Tibial nerve (tissue), 4 donors: ENCODE results near the gene A2M. TPM values are rescaled to one million over a fixed set of nuclear protein-coding genes. Genes with fewer than 3 reads are reported as not detected.

ENCODE experiments used
- DNase-seq, 2 donors: peaks; one replicate each; pipeline ENCODE4 v3.0.0-alpha.2; 2019; ENCODE audit warnings: low spot score in 2 of 2
- H3K27ac ChIP-seq, 4 donors: fragments of 200-600 bp; sonication (generic) in 3 of 4; one replicate each; pipeline ENCODE4 v1.5.1; 2017 to 2019; ENCODE audit warnings: mild to moderate bottlenecking in 1 of 4
- H3K27me3 ChIP-seq, 2 donors: fragments of 200-600 bp; sonication (generic) in 1 of 2; one replicate each; pipeline versions ENCODE4 v1.5.1 to v1.6.0; 2017 to 2019
- H3K36me3 ChIP-seq, 3 donors: fragments of 200-600 bp; sonication (generic); one replicate each; pipeline ENCODE4 v1.5.1; 2018 to 2019
- H3K4me1 ChIP-seq, 4 donors: fragments of 200-600 bp; sonication (generic) in 3 of 4; one replicate each; pipeline ENCODE4 v1.5.1; 2017 to 2019
- H3K4me3 ChIP-seq, 4 donors: fragments of 200-600 bp; sonication (generic) in 3 of 4; one replicate each; pipeline ENCODE4 v1.5.1; 2017 to 2019; ENCODE audit warnings: mild to moderate bottlenecking in 1 of 4, moderate library complexity in 1 of 4
- H3K9me3 ChIP-seq, 4 donors: fragments of 200-600 bp; sonication (generic) in 3 of 4; one replicate each; pipeline ENCODE4 v1.5.1; 2017 to 2019
- CTCF ChIP-seq, 5 experiments: fragments of 200-600 bp in 3 of 5; fragments of 450-650 bp in 2 of 5; sonication (generic) in 3 of 5; IDR thresholded peaks; one replicate each; pipeline ENCODE4 v1.5.1; 2016 to 2019; ENCODE audit warnings: antibody characterized with exemption in 5 of 5, mild to moderate bottlenecking in 3 of 5, moderate library complexity in 2 of 5
- EP300 ChIP-seq, 2 donors: sonication (generic); formaldehyde crosslinking; IDR thresholded peaks; one replicate each; pipeline ENCODE4 v1.6.1; 2017; ENCODE audit warnings: antibody characterized with exemption in 2 of 2, mild to moderate bottlenecking in 1 of 2
- POLR2A ChIP-seq, 2 donors: fragments of 450-650 bp; IDR thresholded peaks; one replicate each; pipeline ENCODE4 v1.6.1; 2017; ENCODE audit warnings: antibody characterized with exemption in 2 of 2, mild to moderate bottlenecking in 2 of 2, moderate library complexity in 2 of 2
- WGBS, 2 donors: methylation state at CpG; one replicate each; pipeline ENCODE4 v1.1.5; 2018; 5-methylcytosine and 5-hydroxymethylcytosine counted together
- total RNA-seq, 4 donors: library from RNA; depleted of rRNA; stranded (reverse); fragments of >200 nt; gene quantifications; one replicate each; pipeline ENCODE4 v1.1.0, GENCODE V29; 2016

A2M gene
- total RNA-seq, 4 donors from 2014 or later = 183 to 396 (median 303) TPM

GRCh38 chr12:9072481-9073038, 43.2 kb downstream of the A2M start:
- H3K4me1 ChIP-seq = peaks cover 0 to 3% (median 0%) of the 10 kb centered on the region in 4 donors
- 89 to 90% methylated on average over 2 of the region's 2 CpGs for WGBS, 2 donors
- no peaks in the 10 kb centered on the region for H3K9me3 ChIP-seq
- H3K27me3 ChIP-seq = no peaks in the 10 kb centered on the region
- no peak for DNase-seq
- no peak overlapping the region for H3K4me3 ChIP-seq
- peaks cover 2 to 91% (median 7%) of the 10 kb centered on the region in 3 donors for H3K36me3 ChIP-seq
- peak overlapping the region in 1 of 4 donors; percentile 40 for H3K27ac ChIP-seq
- TF ChIP-seq CTCF (IDR thresholded peaks at IDR 0.05) = no peak
- TF ChIP-seq POLR2A (IDR thresholded peaks at IDR 0.05) = no peak
- TF ChIP-seq EP300 (IDR thresholded peaks at IDR 0.05) = no peak

- H3K36me3 ChIP-seq = peaks cover 0 to 87% (median 7%) of the 10 kb centered on the region in 3 donors
Measured at GRCh38 chr12:9071969-9072368, 43.8 kb downstream of the A2M start.

GRCh38 chr12:9071518-9071917, 44.2 kb downstream of the A2M start:
- Histone ChIP-seq H3K36me3 (peaks cover 0 to 83% (median 7%) of the 10 kb centered on the region in 3 donors), H3K9me3 (no peaks in the 10 kb centered on the region), H3K27me3 (no peaks in the 10 kb centered on the region), H3K4me1 (peaks cover 0 to 3% (median 0%) of the 10 kb centered on the region in 4 donors), H3K27ac (no peak overlapping the region), H3K4me3 (no peak overlapping the region)
- TF ChIP-seq POLR2A (IDR thresholded peaks at IDR 0.05) (no peak), CTCF (IDR thresholded peaks at IDR 0.05) (no peak), EP300 (IDR thresholded peaks at IDR 0.05) (no peak)
- DNase-seq = no peak

More at GRCh38 chr12:9071969-9072368, 43.8 kb downstream of the A2M start:
- H3K27me3 ChIP-seq = no peaks in the 10 kb centered on the region
- TF ChIP-seq CTCF (IDR thresholded peaks at IDR 0.05) = no peak
- no peak for TF ChIP-seq POLR2A (IDR thresholded peaks at IDR 0.05)
- no peak for TF ChIP-seq EP300 (IDR thresholded peaks at IDR 0.05)
- no peak overlapping the region for H3K4me3 ChIP-seq
- WGBS, 2 donors = 82 to 96% methylated on average over 1 of the region's 1 CpG
- no peaks in the 10 kb centered on the region for H3K9me3 ChIP-seq
- peaks cover 0 to 3% (median 0%) of the 10 kb centered on the region in 4 donors for H3K4me1 ChIP-seq
- no peak overlapping the region for H3K27ac ChIP-seq
- DNase-seq = no peak

- TF ChIP-seq POLR2A (IDR thresholded peaks at IDR 0.05) = no peak
- TF ChIP-seq CTCF (IDR thresholded peaks at IDR 0.05) = no peak
- TF ChIP-seq EP300 (IDR thresholded peaks at IDR 0.05) = no peak
- H3K27me3 ChIP-seq = no peaks in the 10 kb centered on the region
- H3K27ac ChIP-seq = no peak overlapping the region
- peaks cover 0 to 73% (median 7%) of the 10 kb centered on the region in 3 donors for H3K36me3 ChIP-seq
- WGBS, 2 donors = 97% methylated on average over 5 of the region's 5 CpGs
- no peak for DNase-seq
- peaks cover 0 to 8% (median under 1%) of the 10 kb centered on the region in 4 donors for H3K4me1 ChIP-seq
- H3K4me3 ChIP-seq = no peak overlapping the region
- no peaks in the 10 kb centered on the region for H3K9me3 ChIP-seq
Measured at GRCh38 chr12:9070351-9070750, 45.4 kb downstream of the A2M start.

GRCh38 chr12:9068600-9068999, 47.1 kb downstream of the A2M start:
- Histone ChIP-seq H3K27ac (no peak overlapping the region), H3K9me3 (no peaks in the 10 kb centered on the region), H3K4me3 (no peak overlapping the region), H3K36me3 (peaks cover 0 to 55% (median 7%) of the 10 kb centered on the region in 3 donors), H3K27me3 (no peaks in the 10 kb centered on the region), H3K4me1 (peaks cover 0 to 16% (median 4%) of the 10 kb centered on the region in 4 donors)
- WGBS, 2 donors = 88 to 92% methylated on average over 4 of the region's 4 CpGs
- TF ChIP-seq POLR2A (IDR thresholded peaks at IDR 0.05) = no peak
- TF ChIP-seq CTCF (IDR thresholded peaks at IDR 0.05) = no peak
- no peak for TF ChIP-seq EP300 (IDR thresholded peaks at IDR 0.05)
- DNase-seq = no peak
